Thyroid gland (tissue), 4 donors: ENCODE data around the gene MAFG.

Experiments
- CTCF ChIP-seq, 6 experiments: fragments of 200-600 bp in 3 of 6; fragments of 450-650 bp in 3 of 6; sonication (generic) in 3 of 6; IDR thresholded peaks; one replicate each; pipeline ENCODE4 v1.5.1; 2016 to 2019; ENCODE audit warnings: antibody characterized with exemption in 6 of 6, mild to moderate bottlenecking in 2 of 6, inconsistent platforms in 1 of 6, moderate library complexity in 1 of 6
- POLR2A ChIP-seq, 2 donors: fragments of 450-650 bp; IDR thresholded peaks; one replicate each; pipeline ENCODE4 v1.6.1; 2017; ENCODE audit warnings: antibody characterized with exemption in 2 of 2, mild to moderate bottlenecking in 2 of 2, moderate library complexity in 1 of 2

GRCh38 chr17:81904600-81905423 lies 22.7 kb downstream of the MAFG start:
- no peak for TF ChIP-seq CTCF (IDR thresholded peaks at IDR 0.05)
- no peak for TF ChIP-seq POLR2A (IDR thresholded peaks at IDR 0.05)
